BE2C (cell line): ENCODE measurements around the gene ACSS3.

Experiments
- DNase-seq: peaks from one replicate; pipeline ENCODE4 v3.0.0-alpha.2; 2020
- H3K27me3 ChIP-seq: fragments of 250-450 bp; sonication (Bioruptor Pico); 2 replicates; pipeline ENCODE4 v1.5.1; 2020; ENCODE audit warnings: mild to moderate bottlenecking
- H3K36me3 ChIP-seq: fragments of 250-450 bp; sonication (Bioruptor Pico); 2 replicates; pipeline ENCODE4 v1.5.1; 2020; ENCODE audit warnings: mild to moderate bottlenecking
- H3K4me1 ChIP-seq: fragments of 250-450 bp; sonication (Bioruptor Pico); 2 replicates; pipeline ENCODE4 v1.5.1; 2020
- H3K4me3 ChIP-seq: 2 replicates; pipeline ENCODE4 v1.5.1; 2011; ENCODE audit warnings: low read depth, low read length
- H3K9me3 ChIP-seq: fragments of 250-450 bp; sonication (Bioruptor Pico); 2 replicates; pipeline ENCODE4 v1.5.1; 2020
- TF ChIP-seq, protein P1 (sequence below): IDR thresholded peaks from 2 replicates; pipeline ENCODE4 v1.5.1; 2012; ENCODE audit warnings: mild to moderate bottlenecking, low read depth, low read length

ACSS3 gene

DNA sequence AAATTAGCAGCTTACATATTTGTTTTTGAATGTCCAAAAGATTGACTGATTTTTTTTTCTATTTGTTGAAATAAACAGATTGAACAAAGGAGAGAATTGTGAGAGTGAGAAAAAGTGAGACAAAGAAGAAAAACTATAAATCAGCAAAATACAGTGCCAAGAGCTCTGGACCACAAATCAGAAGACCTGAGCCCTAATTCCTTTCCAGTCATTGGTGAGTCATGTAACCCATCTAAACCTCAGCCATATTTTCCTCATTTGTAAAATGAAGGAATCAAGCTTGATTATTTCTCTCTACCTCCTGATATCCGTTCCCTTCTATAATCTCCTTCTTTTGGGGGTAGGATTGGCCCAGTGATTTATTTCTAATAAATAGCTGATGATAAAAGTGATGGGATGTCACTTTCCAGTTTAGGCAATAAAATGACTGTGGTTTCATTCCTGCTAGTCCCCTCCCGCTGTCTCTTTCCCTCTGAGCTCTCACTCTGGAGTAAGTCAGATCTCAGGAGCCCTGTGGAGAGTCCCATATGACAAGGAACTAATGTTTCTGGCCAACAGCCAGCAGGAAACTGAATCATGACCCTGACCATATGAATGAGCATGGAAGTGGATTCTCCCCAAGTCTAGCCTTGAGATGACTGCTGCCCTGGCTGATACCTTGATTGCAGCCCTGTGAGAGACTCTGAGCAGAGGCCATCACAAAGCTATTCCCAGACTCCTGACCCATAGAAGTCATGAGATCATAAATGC, 218.9 kb downstream of the ACSS3 start:
- Histone ChIP-seq H3K4me3 (no peak overlapping the region), H3K27me3 (no peaks in the 10 kb centered on the region; the same call in 1 of the 2 replicates), H3K4me1 (no peaks in the 10 kb centered on the region), H3K36me3 (no peaks in the 10 kb centered on the region), H3K9me3 (no peaks in the 10 kb centered on the region)
- TF ChIP-seq, protein P1, sequence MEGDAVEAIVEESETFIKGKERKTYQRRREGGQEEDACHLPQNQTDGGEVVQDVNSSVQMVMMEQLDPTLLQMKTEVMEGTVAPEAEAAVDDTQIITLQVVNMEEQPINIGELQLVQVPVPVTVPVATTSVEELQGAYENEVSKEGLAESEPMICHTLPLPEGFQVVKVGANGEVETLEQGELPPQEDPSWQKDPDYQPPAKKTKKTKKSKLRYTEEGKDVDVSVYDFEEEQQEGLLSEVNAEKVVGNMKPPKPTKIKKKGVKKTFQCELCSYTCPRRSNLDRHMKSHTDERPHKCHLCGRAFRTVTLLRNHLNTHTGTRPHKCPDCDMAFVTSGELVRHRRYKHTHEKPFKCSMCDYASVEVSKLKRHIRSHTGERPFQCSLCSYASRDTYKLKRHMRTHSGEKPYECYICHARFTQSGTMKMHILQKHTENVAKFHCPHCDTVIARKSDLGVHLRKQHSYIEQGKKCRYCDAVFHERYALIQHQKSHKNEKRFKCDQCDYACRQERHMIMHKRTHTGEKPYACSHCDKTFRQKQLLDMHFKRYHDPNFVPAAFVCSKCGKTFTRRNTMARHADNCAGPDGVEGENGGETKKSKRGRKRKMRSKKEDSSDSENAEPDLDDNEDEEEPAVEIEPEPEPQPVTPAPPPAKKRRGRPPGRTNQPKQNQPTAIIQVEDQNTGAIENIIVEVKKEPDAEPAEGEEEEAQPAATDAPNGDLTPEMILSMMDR: no peak
- DNase-seq: peak; percentile 7

DNA sequence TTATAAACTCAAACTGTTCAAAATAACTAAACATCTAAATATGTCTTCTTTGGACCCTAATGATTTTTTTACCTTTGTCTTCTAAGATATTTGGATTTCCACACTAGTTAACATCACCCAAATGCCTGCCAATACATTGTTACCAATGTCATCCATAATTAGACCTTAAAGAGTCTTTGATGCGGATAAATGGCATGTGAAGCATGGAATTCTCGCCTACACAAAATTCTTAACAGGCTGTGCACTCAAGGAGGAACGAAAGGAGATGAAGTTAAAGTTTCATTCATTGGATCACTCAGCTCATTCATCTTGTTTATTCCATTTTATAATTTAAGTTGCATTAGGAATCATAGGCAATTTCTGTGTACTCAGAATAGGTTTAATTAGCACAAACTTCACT, 219.7 kb downstream of the ACSS3 start:
- no peaks in the 10 kb centered on the region for H3K9me3 ChIP-seq
- H3K4me1 ChIP-seq: no peaks in the 10 kb centered on the region
- TF ChIP-seq, protein P1: no peak
- DNase-seq: no peak
- H3K27me3 ChIP-seq: no peaks in the 10 kb centered on the region; the same call in 1 of the 2 replicates
- H3K4me3 ChIP-seq: no peak overlapping the region
- no peaks in the 10 kb centered on the region for H3K36me3 ChIP-seq

DNA sequence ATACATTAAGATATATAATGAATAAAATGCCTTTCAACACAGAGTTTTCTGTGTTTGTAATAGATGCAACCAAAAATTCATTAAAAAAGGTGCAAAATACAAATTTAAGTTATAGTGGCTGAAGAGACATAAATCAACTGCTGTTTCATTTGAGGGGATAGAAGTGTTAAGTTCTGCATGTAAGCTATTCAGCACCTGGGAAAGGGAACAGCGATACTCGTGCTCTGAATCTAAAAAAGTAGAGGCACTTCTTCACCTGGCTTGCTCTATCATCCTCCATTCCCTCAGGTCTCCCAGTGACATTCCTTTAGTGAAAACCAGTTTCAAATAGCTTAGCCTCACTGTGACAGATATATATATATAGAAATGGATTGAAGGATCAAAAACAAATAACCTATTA, 222.6 kb downstream of the ACSS3 start:
- no peak for DNase-seq
- no peaks in the 10 kb centered on the region for H3K36me3 ChIP-seq
- H3K4me3 ChIP-seq: no peak overlapping the region
- H3K27me3 ChIP-seq: no peaks in the 10 kb centered on the region; the same call in 1 of the 2 replicates
- TF ChIP-seq, protein P1: no peak
- H3K4me1 ChIP-seq: no peaks in the 10 kb centered on the region
- H3K9me3 ChIP-seq: no peaks in the 10 kb centered on the region

DNA sequence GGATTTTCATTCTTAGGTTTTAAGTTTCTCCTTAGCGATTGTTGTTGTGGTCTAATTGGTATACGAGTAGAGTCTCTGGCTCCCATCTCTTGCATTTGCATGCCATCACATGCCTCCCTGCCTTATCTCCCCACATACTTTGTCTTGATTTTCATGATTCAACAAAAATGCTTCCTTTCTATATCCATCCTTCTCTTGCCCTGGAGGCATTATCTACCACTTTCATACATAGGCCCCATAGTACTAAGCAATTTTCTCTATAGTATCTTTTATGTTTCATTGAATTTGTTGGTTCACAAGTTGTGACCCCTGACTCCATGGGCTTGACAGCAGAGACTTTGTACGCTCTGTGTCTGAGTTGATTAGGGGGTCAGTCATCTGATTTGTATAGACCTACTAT, 226.1 kb downstream of the ACSS3 start:
- TF ChIP-seq, protein P1: no peak
- no peaks in the 10 kb centered on the region for H3K9me3 ChIP-seq
- no peaks in the 10 kb centered on the region for H3K4me1 ChIP-seq
- no peaks in the 10 kb centered on the region for H3K36me3 ChIP-seq
- no peaks in the 10 kb centered on the region for H3K27me3 ChIP-seq
- no peak overlapping the region for H3K4me3 ChIP-seq
- no peak for DNase-seq
